ENCODE results near the gene NDUFAF5. TPM values are rescaled to one million over a fixed set of nuclear protein-coding genes. Genes with fewer than 3 reads are reported as not detected.

The NDUFAF5 gene
- total RNA-seq, 4 donors from 2014 or later, result 11.4 to 19.5 (median 14.7) TPM

DNA sequence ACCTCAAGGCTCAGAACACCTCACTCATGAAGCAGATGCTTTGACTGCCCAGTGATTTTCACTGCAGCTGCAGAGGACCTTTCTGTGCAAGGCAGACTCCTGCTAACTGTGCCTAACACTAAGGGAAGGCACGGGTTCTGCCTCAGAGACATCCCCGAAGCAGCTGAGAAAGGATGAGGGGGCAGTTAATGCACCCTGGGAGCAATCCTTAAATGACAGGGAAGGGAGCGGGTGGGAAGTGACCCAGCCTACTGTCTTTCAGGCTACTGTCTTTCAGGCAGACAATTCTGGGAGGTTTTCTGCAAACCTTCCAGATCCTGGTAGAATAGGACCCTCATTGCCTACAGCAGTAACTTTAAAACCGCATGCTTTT lies 55.3 kb downstream of the NDUFAF5 start:
- ATAC-seq (ENCODE audit: low FRiP score) (no peak), DNase-seq (ENCODE audit: low spot score) (no peak)
- TF ChIP-seq, protein P1, sequence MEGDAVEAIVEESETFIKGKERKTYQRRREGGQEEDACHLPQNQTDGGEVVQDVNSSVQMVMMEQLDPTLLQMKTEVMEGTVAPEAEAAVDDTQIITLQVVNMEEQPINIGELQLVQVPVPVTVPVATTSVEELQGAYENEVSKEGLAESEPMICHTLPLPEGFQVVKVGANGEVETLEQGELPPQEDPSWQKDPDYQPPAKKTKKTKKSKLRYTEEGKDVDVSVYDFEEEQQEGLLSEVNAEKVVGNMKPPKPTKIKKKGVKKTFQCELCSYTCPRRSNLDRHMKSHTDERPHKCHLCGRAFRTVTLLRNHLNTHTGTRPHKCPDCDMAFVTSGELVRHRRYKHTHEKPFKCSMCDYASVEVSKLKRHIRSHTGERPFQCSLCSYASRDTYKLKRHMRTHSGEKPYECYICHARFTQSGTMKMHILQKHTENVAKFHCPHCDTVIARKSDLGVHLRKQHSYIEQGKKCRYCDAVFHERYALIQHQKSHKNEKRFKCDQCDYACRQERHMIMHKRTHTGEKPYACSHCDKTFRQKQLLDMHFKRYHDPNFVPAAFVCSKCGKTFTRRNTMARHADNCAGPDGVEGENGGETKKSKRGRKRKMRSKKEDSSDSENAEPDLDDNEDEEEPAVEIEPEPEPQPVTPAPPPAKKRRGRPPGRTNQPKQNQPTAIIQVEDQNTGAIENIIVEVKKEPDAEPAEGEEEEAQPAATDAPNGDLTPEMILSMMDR (IDR thresholded peaks at IDR 0.05), result no peak

DNA sequence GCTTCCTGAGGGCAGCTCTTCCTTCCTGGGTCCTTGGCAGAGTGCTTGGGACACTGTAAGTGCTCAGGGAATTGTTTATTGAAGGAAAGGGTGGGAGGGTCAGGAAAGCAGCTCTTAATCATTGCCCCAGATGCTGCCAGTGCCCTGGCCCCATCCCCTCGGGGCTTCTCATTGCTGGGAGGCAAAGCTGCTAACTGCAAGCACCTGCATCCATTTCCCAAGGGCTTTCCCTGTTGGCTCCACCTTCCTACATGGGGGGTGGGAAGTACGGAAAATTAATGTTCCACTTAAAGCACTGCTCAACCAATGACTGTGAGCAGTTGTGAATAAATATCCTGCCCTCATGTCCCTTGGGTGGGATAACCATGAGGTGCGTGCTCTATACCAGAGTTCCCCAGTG lies 56.4 kb downstream of the NDUFAF5 start:
- ATAC-seq (ENCODE audit: low FRiP score) (no peak), DNase-seq (ENCODE audit: low spot score) (no peak)
- TF ChIP-seq, protein P1 (IDR thresholded peaks at IDR 0.05), result no peak

DNA sequence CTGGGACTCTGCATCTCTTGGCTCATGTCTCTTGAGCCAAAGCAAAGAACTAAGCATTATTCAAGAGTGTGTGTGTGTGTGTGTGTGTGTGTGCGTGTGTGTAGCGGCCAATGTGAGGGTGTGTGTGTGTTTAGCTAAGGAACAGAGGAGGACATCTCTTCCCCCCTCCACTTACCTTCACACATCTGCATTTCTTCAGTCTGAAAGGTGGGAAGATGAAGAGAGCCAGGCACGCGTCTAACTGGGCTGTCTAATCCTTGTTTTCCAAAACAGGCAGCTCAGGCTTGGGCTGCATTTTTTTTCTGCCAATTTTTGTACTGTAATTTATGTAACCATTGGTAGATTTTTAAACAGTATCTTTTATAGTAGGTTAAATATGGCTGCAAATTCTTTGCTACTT lies 59.5 kb downstream of the NDUFAF5 start:
- TF ChIP-seq, protein P1 (IDR thresholded peaks at IDR 0.05), result no peak
- DNase-seq (ENCODE audit: low spot score) (no peak), ATAC-seq (ENCODE audit: low FRiP score) (no peak)

DNA sequence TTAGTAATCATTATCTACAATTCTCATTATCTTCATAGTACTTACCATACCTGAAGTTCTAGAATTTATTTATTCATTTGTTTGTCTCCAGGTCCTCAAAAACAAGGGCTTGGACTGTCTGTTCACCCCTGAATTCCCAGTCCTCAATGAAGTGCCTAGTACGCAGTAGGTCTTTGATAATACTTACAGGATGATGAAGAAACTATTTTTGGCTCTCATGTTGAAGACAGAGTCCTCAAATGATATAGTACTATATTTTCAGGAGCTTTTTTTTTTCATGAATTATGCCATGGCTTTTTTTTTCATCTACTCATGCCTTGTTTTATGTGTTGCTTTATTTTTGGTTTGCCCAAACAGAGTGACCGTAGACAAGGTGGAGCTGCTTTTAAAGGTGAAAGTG lies 66.5 kb downstream of the NDUFAF5 start:
- TF ChIP-seq, protein P1 (IDR thresholded peaks at IDR 0.05), result no peak
- ATAC-seq (ENCODE audit: low FRiP score), result no peak
- no peak for DNase-seq (ENCODE audit: low spot score)

DNA sequence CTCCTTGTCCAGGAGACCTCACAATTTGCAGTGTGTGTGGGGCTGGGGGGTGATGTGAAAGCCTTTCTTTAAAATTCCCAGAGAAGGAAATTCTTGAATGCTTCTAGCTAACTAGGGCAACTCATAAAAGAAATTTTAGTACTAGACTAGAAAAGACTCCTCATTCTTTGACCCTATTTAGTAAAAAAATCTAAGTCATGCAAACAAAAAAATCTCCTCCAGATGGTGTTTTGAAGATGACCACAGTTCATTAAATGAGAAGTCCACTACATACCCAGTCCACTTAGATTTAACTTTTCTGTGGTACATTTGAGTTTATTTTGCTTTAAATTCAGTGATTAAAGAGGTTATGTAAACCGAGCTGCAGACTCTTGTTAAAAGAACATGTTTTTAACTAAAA lies 67.5 kb downstream of the NDUFAF5 start:
- TF ChIP-seq, protein P1 (IDR thresholded peaks at IDR 0.05), result no peak
- ATAC-seq (ENCODE audit: low FRiP score) (no peak), DNase-seq (ENCODE audit: low spot score) (no peak)

DNA sequence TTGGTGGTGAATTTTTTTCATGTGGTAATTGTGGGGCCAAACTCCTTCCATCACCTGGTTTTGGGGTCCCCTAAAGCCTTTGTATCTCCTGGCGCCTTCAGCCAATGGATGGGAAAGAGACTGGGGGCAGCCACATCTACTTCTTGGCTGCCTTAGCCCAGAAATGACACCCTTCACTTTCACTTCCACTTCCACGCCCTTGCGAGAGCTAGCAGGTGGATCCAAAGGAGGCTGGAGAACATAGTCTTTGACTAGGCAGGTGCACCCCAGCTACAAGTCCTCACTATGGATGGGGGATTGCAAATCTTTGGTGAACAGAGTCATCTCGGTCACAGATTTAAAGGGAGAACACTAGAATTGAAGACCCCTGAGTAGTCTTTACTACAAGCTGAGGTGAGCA lies 70.8 kb downstream of the NDUFAF5 start:
- DNase-seq (ENCODE audit: low spot score) (no peak), ATAC-seq (ENCODE audit: low FRiP score) (no peak)
- TF ChIP-seq, protein P1 (IDR thresholded peaks at IDR 0.05), result no peak

DNA sequence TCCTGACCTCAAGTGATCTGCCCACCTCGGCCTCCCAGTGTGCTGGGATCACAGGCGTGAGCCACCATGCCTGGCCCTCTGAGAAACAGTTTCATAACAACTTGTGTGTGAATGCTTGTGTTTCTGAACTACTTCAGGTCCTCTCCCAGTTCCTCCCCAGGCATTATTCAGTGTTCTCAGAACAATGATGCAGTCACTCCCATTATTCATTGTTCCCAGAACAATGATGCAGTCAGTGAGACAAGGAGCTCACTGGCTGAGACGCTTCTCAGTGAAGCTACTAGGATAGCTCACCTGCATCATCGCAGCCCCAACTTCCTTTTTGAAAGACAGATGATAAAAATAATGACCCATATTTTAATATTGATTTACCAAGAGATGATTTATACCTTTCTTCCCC lies 71.5 kb downstream of the NDUFAF5 start:
- TF ChIP-seq, protein P1 (IDR thresholded peaks at IDR 0.05), result no peak
- DNase-seq (ENCODE audit: low spot score) (no peak), ATAC-seq (ENCODE audit: low FRiP score) (no peak)
